Measurements from ENCODE around the gene DCC. TPM values are rescaled to one million over a fixed set of nuclear protein-coding genes. Genes with fewer than 3 reads are reported as not detected.

DCC gene
- total RNA-seq, 1 experiment from 2014 or later, result not detected

DNA sequence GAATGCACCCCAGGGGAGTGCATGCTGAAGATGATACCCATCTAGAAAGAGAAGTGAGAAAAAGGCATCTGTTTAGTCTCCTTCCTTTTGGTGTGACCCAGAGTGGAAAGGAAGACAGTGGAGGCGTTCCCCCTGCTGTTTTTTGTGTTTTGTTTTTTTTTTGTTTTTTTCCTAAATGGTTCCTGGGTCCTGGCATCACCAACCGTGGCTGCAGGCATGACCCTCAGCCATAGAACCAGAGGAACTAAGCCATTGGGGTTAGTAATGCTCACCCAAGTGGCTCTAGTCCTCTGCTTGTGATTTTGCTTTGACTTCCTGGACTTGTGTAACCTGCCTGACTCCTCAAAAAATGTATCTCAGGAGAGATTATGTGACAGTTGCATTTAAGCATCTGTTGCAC is 451.3 kb downstream of the DCC start:
- Histone ChIP-seq H2AFZ (ENCODE audit: low read length) (no peak overlapping the region), H3K4me3 (ENCODE audit: low read length) (no peak overlapping the region), H3K9ac (ENCODE audit: low read length) (no peak overlapping the region), H3K79me2 (ENCODE audit: low read length) (no peaks in the 10 kb centered on the region), H3K27ac (ENCODE audit: low read length) (no peak overlapping the region), H3F3A (ENCODE audit: low read length, unreplicated experiment) (no peaks in the 10 kb centered on the region), H3K9me2 (replicated peaks; ENCODE audit: low read length) (no peaks in the 10 kb centered on the region), H3K4me2 (ENCODE audit: low read length) (no peak overlapping the region), H3K36me3 (ENCODE audit: low read depth, low read length) (no peaks in the 10 kb centered on the region), H3K27me3 (ENCODE audit: low read length) (no peaks in the 10 kb centered on the region), H4K20me1 (ENCODE audit: low read length) (no peaks in the 10 kb centered on the region), H3K9me3 (ENCODE audit: low read length) (peaks cover 5% of the 10 kb centered on the region; the same call in 1 of the 2 replicates), H3K4me1 (ENCODE audit: insufficient read depth, low read length) (no peaks in the 10 kb centered on the region)
- no TSS peak for BruUV-seq (replicated peaks)
- ATAC-seq (no peak), DNase-seq (no peak)
- ChIA-PET CTCF (no interaction called here), POLR2A (ENCODE audit: unreplicated experiment) (no interaction called here)
- intact Hi-C loops (cut with micrococcal nuclease), result no loop called here
- TF ChIP-seq EZH2 (IDR thresholded peaks at IDR 0.05; ENCODE audit: low read length, unreplicated experiment) (no peak), EZH2phosphoT487 (IDR thresholded peaks at IDR 0.05; ENCODE audit: borderline replicate concordance, low read length) (no peak)
- TF ChIP-seq, protein P1, sequence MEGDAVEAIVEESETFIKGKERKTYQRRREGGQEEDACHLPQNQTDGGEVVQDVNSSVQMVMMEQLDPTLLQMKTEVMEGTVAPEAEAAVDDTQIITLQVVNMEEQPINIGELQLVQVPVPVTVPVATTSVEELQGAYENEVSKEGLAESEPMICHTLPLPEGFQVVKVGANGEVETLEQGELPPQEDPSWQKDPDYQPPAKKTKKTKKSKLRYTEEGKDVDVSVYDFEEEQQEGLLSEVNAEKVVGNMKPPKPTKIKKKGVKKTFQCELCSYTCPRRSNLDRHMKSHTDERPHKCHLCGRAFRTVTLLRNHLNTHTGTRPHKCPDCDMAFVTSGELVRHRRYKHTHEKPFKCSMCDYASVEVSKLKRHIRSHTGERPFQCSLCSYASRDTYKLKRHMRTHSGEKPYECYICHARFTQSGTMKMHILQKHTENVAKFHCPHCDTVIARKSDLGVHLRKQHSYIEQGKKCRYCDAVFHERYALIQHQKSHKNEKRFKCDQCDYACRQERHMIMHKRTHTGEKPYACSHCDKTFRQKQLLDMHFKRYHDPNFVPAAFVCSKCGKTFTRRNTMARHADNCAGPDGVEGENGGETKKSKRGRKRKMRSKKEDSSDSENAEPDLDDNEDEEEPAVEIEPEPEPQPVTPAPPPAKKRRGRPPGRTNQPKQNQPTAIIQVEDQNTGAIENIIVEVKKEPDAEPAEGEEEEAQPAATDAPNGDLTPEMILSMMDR (conservative IDR thresholded peaks at IDR 0.05; ENCODE audit: low read depth, low read length), result no peak

DNA sequence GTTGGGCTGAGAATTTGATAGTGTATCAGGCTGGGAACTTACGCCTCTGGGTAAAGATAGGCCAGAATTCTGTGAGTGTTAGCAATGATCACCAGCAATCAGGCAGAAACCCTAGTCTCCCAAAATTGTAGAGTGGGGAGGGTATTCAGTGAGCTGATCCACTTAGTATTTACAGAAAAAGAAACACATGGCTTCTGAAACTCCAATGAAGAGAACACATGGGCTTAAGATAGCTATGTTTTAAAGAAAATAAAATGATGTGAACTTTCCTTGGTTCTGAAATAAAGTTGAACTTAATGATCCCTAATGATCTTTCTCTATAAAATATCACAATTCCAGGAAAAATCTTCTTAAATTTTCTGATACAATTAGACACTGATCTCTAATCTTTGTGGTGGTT is 472.8 kb downstream of the DCC start:
- Histone ChIP-seq H3K4me1 (ENCODE audit: insufficient read depth, low read length) (no peaks in the 10 kb centered on the region), H2AFZ (ENCODE audit: low read length) (no peak overlapping the region), H3K36me3 (ENCODE audit: low read depth, low read length) (no peaks in the 10 kb centered on the region), H3K79me2 (ENCODE audit: low read length) (no peaks in the 10 kb centered on the region), H3K4me3 (ENCODE audit: low read length) (no peak overlapping the region), H3K27ac (ENCODE audit: low read length) (no peak overlapping the region), H3K9ac (ENCODE audit: low read length) (no peak overlapping the region), H3K9me2 (replicated peaks; ENCODE audit: low read length) (no peaks in the 10 kb centered on the region), H3F3A (ENCODE audit: low read length, unreplicated experiment) (no peaks in the 10 kb centered on the region), H3K9me3 (ENCODE audit: low read length) (no peaks in the 10 kb centered on the region), H4K20me1 (ENCODE audit: low read length) (no peaks in the 10 kb centered on the region), H3K4me2 (ENCODE audit: low read length) (no peak overlapping the region), H3K27me3 (ENCODE audit: low read length) (no peaks in the 10 kb centered on the region)
- intact Hi-C loops (cut with micrococcal nuclease), result no loop called here
- TF ChIP-seq, protein P1 (conservative IDR thresholded peaks at IDR 0.05; ENCODE audit: low read depth, low read length), result no peak
- TF ChIP-seq EZH2phosphoT487 (IDR thresholded peaks at IDR 0.05; ENCODE audit: borderline replicate concordance, low read length), result no peak
- TF ChIP-seq EZH2 (IDR thresholded peaks at IDR 0.05; ENCODE audit: low read length, unreplicated experiment), result no peak
- ChIA-PET CTCF (no interaction called here), POLR2A (ENCODE audit: unreplicated experiment) (no interaction called here)
- no peak for ATAC-seq
- no peak for DNase-seq
- BruUV-seq (replicated peaks), result no TSS peak

DNA sequence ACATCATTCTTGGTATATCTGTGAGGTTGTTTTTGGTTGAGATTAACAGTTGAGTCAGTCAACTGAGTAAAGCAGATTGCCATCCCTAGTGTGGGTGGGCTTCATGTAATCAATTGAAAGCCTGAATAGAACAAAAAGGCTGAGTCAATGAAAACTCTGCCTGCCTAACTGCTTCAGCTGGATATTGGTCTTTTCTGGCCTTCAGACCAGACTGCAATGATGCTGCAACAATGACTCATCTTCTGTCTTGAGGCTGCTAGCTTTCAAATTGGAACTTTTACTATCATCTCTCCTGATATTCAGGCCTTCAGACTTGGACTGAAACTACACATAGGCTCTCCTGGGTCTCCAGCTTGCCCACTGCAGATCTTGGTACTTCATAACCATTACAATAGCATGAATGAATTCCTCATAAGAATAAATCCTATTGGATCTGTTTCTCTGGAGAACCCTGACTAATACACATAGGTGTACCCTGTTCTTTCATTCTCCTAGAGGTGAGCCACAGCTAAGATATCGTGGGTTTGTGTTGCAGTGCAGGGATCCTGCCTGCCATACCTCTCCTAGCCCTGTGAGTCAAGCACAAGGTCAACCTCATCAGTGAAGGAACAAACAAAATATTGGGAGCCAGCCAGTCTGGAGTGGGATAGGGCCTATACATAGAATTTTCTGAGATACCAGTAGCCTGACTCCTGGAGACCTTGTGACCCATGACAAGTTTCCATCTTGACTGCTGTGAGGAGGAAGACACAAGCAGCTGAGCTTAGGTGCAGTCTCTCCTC is 473.8 kb downstream of the DCC start:
- no peak for ATAC-seq

More for the DNA sequence above, 473.8 kb downstream of the DCC start:
- Histone ChIP-seq H3K36me3 (ENCODE audit: low read depth, low read length) (no peaks in the 10 kb centered on the region), H3K4me2 (ENCODE audit: low read length) (no peak overlapping the region), H3K9me2 (replicated peaks; ENCODE audit: low read length) (no peaks in the 10 kb centered on the region), H4K20me1 (ENCODE audit: low read length) (no peaks in the 10 kb centered on the region), H3K4me3 (ENCODE audit: low read length) (no peak overlapping the region), H3K9ac (ENCODE audit: low read length) (no peak overlapping the region), H3K27me3 (ENCODE audit: low read length) (no peaks in the 10 kb centered on the region), H3K27ac (ENCODE audit: low read length) (no peak overlapping the region), H3F3A (ENCODE audit: low read length, unreplicated experiment) (no peaks in the 10 kb centered on the region), H3K9me3 (ENCODE audit: low read length) (no peaks in the 10 kb centered on the region), H3K79me2 (ENCODE audit: low read length) (no peaks in the 10 kb centered on the region), H3K4me1 (ENCODE audit: insufficient read depth, low read length) (no peaks in the 10 kb centered on the region), H2AFZ (ENCODE audit: low read length) (no peak overlapping the region)
- BruUV-seq (replicated peaks), result no TSS peak
- DNase-seq, result no peak
- ChIA-PET POLR2A (ENCODE audit: unreplicated experiment) (no interaction called here), CTCF (no interaction called here)
- no peak for TF ChIP-seq EZH2 (IDR thresholded peaks at IDR 0.05; ENCODE audit: low read length, unreplicated experiment)
- no peak for TF ChIP-seq EZH2phosphoT487 (IDR thresholded peaks at IDR 0.05; ENCODE audit: borderline replicate concordance, low read length)
- TF ChIP-seq, protein P1 (conservative IDR thresholded peaks at IDR 0.05; ENCODE audit: low read depth, low read length), result no peak
- intact Hi-C loops (cut with micrococcal nuclease), result no loop called here

Measured in PC-3 (cell line).